Activated T-cell treated with anti-CD3 and anti-CD28 coated beads for 24 hours (primary cell): ENCODE measurements around the gene ASCC1.

Experiments
- DNase-seq: peaks from one replicate; pipeline ENCODE4 v3.0.0-alpha.2; 2020; ENCODE audit warnings: low read depth

ASCC1 gene

DNA sequence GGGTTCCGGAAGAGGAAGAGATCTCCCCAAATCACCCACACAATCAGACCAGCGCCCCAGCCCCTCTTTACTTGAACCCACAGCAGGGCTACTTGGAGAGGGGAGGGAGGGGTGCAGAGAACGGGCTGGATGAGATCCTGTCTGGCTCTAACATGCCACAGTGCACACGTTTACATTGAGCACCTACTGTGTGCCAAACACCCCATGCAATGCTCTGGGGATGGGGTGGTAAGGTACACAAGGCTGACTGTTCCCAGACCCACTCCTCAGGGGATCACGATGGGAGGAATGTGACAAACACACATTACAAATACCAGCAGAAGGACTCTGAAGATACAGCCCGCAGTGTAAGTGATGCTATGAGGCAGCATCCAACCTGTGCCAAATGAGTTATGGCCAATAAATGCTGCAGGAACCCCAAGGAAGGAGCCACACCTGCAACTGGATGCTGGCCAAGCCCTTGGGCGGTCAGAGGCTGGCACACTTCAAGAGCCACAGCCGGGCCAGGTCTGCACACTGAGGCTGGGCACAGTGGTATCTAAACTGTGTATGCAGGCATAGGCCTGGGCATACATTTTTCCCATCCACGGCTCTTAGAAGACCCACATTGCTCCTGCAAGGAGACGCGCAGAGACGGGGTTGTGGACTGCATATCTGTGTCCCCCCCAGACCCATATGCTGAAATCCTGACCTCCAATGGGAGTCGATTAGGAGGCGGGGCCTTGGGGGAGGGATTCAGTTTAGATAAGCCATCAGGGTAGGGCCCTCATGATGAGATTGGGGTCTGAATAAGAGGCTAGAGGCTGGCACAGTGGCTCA, 134.1 kb downstream of the ASCC1 start:
- no peak for DNase-seq

DNA sequence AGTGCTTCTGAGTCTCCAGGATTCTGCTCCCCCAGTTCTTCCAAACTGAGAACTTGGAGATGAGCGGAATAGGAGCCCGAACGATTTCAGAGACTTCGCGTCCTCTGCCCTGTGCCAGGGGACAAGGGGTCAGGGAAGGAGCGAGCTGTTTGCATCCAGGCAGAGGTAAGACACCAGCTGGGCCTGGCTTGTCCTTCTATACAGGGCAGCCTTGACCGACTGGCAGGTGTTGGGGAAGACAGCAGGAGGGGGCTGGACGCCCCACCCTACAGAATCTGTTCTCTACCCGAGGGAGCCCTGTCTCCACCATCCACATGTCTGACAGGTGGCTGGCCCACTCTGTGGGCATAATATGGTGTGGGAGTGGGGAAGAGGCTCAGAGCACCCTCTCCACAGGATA, 134.9 kb downstream of the ASCC1 start:
- DNase-seq, result no peak

GRCh38 chr10:72080042-72080975, 135.8 kb downstream of the ASCC1 start:
- DNase-seq, result no peak

DNA sequence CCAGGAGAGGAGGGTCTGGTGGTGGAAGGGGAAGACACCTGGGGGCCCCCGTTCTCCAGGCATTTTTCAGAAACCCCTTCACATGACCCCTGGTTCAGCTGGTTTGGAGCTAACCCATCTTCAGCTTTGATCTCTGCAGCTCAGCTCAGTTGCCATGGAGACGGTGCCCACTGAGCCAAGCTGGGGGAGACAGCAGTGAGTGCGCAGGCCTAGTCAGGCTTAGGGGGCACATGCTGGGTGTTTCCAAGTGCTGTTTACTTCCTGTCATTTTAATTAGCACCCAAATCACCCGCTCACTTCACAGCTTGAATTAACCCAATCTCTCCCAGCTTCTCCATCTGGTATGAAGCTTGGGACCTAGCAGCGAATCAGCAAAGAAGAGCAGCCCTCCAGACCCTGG, 136.7 kb downstream of the ASCC1 start:
- DNase-seq, result peak; percentile 49

DNA sequence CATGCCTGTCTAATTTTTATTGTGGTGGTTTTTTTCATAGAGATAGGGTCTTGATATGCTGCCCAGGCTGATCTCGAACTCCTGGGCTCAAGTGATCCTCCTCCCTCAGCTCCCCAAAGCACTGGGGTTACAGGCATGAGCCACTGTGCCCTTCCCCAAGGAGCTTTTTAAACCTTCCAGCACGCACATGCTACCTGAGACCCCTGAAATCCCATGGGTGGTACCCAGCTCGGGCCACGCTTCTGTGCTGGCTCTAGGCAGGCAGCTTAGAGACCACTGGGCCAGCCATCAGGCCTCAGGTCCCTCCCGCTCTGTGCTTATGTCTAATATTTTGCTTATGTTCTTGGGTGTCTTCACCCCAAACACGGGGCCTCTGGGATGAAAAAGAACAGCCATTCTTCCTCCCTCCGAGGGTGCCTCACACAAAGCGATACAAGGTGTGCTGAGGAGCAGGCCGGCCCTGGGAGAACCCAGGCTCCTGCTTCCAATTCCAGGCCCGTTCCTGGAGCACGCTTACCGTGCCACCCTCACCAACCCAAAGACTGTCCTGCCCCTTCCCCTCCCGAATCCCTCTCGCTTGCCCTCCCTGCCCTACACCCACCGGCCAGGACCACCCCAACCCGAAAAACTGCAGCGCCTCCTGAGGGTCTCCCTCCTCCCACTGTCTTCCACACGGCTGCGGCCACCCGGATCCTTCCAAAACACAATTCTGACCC, 138.6 kb downstream of the ASCC1 start:
- no peak for DNase-seq

- DNase-seq, result no peak
Measured at GRCh38 chr10:72076756-72077155, 139.3 kb downstream of the ASCC1 start.

DNA sequence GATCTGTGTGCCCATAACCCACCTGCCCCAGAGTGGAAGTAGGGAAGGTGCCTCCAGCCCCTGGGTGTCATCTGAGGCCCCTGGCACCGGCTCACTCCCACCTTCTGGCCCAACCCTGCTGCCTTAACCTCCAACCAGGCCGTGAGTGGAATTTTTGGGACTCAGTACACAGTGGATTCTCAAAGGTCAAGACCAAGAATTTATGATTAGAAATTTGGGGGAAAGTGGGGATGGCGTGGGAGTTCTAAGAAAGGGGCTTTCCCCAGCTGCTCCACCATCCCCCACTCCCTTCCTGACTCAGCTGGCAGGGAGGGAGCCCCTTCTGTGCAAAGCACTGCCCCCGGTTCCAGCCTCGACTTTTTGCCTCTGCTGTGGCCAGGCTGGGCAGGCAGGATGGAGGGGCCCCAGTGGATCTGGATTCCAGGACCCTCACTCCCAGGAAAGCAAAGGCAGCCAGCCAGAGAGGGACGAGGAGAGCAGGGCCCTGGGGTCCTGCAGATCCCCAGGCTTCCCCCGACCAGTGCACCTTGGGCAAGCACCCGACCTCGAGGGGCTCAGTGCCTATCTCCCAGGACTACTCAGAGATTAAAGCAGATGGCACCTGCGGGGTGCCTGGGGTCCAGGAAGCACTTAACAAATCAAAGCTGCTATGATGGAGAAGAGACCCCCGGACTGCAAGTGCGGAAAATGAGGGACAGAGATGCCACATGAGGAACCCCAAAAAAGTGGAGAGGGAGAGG, 140.5 kb downstream of the ASCC1 start:
- DNase-seq, result no peak

DNA sequence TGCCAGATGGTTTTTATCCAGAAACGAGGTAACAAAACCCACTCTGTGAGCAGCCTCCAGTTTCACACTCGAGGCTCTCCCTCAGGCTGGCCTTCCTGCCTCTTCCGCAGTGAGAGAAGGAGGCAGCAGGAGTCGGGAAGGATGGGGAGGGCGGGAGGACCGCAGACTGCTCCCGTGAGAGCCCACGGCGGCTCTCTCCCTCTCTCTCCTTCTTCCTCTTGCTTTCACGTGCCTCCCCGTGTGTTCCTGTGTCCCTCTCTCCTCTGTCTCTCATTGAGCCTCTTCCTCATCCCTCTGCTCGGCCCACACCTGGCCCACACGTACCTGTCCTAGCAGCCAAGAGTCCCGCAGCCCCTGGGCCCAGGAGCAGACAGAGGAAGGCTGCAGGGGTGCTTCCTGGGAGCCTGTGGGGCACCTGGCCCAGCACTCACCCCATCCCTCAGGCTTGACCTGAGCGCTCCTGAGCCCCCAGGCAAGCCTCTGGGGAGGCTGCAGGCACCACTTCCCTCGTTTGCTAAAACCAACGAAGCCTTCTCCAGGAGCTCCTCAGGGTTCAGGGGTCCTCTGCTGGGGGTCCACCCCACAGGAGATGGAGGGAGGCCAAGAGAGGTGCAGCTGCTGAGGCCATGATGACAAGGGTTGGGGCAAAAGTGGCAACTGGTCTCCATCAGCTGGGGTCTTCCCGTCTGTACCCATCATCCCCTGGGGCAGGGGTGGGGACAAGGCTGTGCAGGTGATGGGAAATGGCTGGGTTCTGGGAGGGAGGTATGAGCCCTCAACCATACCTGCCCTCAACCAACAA, 141.3 kb downstream of the ASCC1 start:
- no peak for DNase-seq

- no peak for DNase-seq
Measured at GRCh38 chr10:72073708-72074573, 142.1 kb downstream of the ASCC1 start.

- no peak for DNase-seq
Measured at GRCh38 chr10:72072639-72073038, 143.4 kb downstream of the ASCC1 start.

GRCh38 chr10:72072046-72072445, 144.0 kb downstream of the ASCC1 start:
- no peak for DNase-seq

GRCh38 chr10:72069751-72070526, 146.1 kb downstream of the ASCC1 start:
- no peak for DNase-seq

- DNase-seq, result no peak
Measured at GRCh38 chr10:72068901-72069446, 147.1 kb downstream of the ASCC1 start.

- DNase-seq, result no peak
Measured at GRCh38 chr10:72068126-72068765, 147.8 kb downstream of the ASCC1 start.

- DNase-seq, result no peak
Measured at GRCh38 chr10:72067463-72068125, 148.5 kb downstream of the ASCC1 start.

DNA sequence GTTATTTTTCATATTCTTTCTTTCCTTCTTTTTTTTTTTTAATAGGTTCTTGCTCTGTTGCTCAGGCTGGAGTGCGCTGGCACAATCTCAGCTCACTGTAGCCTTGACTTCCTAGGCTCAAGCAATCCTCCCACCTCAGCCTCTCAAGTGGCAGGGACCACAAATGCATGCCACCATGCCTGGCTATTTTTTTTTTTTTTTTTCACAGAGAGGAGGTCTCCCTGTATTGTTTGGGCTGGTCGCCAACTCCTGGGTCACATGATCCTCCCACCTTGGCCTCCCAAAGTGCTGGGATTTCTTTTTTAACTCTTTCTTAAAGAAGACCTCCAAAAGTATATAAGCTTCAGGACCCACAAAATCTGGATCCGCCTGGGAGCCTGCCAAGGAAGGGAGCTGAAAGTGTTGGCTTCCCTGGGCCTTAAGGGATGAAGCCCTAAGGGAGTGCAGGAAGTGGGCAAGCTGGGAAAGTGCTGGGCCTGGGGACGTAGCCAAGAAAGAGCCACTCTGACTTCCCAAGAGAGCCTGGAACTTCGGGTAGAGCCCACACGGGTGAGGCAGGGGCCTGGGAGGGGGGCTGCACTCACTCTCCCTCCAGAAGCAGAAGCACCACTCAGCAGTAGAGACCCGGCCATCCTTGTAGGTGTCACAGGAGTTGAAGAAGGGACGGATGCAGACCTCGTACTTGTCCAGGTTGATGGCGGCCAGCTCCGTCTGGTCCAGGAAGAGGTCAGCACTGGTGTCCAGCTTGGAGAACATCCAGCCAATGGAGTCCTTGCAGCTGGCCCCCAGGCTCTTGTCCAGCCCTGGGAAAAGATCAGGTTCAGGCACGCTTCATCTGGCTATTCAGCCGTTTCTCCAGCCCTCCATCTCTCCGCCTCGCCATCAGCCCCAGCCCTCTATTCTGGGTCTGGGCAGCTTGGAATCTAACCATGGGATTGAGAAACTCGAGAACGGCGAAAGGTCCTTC, 149.5 kb downstream of the ASCC1 start:
- no peak for DNase-seq
